MM.1S (cell line): ENCODE measurements around the gene C6.

Experiments used
- CTCF ChIP-seq: fragments of 300-600 bp; sonication (generic); IDR thresholded peaks from 2 replicates; pipeline ENCODE4 v1.5.1; 2016; ENCODE audit warnings: antibody characterized with exemption, low read length, mixed read lengths
- EZH2 ChIP-seq: fragments of 300-600 bp; sonication (generic); optimal IDR thresholded peaks from 2 replicates; pipeline ENCODE3; 2017; ENCODE audit warnings: low read depth, mild to moderate bottlenecking, antibody characterized with exemption, low read length, mixed read lengths

GRCh38 chr5:41154491-41154890 lies 58.8 kb downstream of the C6 start:
- no peak for TF ChIP-seq CTCF
- TF ChIP-seq EZH2: no peak
